NK-92 treated with Interleukin-12 subunit alpha and Interleukin-12 subunit beta, amount 100 ng/mL, for 24 hours (cell line): ENCODE results near the gene SPATA18.
"Not testable (repeated sequence)": the region's sequence is repeated elsewhere in the genome, so short reads cannot be mapped to it uniquely, and the experiment has no call there.

Experiments used
- DNase-seq: peaks from one replicate; lab custom pipeline; 2025; lab: John Stamatoyannopoulos, UW

Gene SPATA18

DNA sequence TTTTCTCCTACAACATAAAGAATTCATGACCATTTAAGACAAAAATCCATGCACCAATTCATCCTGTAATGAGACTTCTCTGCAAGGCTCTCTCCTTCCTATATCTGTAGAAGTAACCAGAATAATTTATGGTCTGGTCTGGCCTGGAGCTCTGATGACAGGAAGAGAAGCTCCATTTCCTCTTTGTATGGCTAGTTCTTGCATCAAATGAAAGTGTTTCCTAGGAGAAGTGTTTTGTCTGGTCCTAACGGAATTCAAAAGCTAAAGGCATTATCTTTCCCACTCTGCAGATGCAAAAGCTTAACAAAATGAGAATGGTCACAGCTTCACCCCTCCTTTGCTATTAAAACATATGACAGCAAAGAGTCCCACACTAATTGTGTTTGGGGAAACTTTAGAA lies 55.1 kb downstream of the SPATA18 start:
- no peak for DNase-seq

DNA sequence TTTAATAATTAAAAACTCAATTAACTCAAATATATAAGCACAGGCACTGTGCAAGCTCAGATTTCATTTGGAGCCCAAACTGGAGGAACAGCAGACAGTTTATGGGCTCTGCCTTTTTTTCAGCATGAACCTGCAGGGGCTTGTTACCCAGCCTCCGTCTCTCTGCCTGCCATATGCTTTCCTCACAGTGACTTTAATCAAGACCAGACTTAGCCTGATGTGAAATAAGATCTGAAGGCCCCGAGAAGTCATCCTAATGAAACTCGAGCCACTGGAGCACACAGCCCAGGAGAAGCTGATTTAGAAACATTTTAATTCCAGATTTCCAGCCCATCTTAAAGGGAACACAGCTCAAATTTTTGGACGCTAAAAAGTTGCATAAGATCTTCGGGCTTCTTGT lies 55.6 kb downstream of the SPATA18 start:
- no peak for DNase-seq

DNA sequence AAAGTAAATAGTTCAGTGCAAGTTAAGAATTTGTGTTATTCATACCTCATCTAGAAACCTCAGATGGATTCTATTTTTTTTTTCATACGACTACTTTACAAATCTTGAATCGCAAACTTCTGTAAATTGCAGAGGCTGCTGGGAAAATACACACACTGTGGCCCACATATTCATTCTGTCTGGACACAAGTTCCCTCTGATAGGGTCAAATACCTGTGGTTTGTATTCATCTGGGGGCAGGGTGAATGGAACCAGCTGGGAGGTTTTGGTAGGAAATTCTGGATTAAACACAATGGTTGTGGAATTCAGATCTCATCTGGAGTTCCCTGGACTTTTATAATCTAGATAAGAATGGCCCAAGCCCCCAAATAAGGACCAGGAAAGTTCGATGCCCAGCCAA lies 56.2 kb downstream of the SPATA18 start:
- DNase-seq: no peak

DNA sequence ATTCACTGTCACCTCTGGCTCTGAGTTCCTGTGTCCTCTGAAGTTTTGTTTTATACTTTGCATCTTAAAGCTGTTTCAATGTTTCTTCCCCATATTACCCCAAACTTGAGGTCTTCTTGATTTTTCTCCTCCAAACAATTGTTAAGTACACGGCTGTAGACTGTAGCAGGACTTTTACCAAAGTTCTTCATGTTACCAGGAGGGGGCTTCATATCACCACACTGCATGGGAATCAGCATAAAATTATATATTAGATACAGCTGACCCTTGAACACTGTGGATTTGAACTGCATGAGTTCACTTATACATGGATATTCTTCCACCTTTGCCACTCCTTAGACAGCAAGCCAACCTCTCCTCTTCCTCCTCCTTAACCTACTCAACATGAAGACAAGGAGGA lies 56.6 kb downstream of the SPATA18 start:
- no peak for DNase-seq

DNA sequence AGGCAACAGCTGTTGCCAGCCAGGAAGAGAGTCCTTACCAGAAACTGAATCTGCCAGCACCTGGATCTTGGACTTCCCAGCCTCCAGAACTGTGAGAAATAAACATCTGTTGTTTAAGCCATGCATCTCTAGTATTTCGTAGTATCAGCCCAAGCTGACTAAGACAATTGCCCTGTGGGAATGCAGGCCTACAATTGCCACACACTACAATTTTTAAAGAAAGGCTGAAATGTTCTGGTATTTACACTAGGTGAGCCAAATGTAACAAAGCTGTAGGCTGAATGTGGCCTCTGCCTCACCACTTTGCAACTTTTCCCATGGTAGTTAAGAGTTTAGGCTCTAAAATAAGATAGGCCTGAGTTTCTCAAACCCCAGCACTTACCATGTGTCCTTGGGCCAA lies 59.1 kb downstream of the SPATA18 start:
- DNase-seq: no peak

DNA sequence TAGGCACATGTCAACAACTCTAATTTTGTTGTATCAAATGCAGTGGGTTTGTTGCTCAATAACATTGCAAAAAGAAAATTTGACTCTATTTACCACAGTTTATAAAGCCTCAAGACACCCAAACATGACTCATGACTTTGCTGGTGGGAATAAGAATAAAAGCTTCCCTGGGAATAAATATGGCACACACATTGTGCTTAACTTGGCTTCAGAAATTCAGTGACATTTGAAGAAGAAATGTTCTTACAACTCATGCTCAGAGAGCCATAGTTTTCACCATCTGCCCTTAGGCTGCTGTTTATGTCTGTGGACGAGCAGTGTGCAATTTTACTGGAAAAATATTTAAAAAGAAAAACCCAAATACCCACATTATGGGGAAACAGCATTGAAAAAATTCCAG lies 60.9 kb downstream of the SPATA18 start:
- no peak for DNase-seq

DNA sequence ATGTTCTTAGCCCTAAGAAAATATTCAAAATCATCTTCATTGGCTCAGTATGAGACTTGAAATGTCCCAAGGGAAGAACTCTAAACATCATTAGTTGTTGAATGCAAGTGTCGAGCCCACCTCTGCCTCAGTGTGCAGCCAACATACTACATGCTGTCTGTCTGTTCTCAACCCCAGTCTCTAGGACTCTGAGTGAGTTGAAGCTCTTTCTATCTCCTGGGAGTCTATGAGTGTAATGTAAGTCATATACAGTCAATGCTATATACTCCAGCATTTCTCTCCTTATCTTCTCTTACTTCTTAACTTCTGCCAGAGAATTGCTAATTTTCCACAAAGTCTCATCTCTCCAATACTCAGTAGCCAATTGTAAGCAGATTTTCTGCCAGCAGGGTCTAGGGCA lies 61.3 kb downstream of the SPATA18 start:
- no peak for DNase-seq

DNA sequence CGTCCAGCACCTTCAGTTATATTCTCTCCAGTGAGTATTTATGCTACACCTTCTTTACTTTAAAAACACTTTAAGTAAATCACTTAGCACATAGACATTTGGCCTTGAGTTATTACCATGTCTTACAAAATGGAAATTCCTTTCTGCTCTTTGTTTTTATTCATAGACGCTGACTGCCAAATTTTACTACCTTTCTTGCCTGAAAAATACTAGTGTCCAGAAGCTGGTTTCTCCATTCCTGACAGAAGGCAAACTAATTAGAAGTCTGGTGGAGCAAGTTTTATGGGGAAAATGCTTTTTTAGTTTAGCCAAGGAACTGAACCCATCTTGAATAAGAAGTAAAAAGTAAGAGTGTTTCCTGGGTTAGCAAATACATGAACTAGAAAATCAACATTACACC lies 65.5 kb downstream of the SPATA18 start:
- DNase-seq: no peak

DNA sequence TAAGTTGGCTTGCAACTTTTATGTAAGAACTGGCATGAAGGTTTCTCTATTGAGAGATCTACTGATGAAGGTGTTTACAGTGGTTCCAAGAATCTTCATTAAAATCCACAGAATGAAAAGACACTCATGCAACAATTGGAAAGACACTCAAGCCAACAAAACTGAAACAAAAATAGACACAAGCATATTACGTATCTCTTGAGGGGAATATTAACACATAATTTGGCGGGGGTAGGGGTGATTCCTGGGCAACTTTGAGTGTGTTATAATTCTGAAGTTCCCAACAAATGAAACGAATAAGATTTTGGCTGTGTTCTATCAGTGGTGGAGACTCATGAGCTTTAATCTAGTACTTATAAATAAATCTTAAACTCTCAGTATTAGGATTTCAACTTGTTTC lies 75.1 kb downstream of the SPATA18 start:
- DNase-seq: no peak

DNA sequence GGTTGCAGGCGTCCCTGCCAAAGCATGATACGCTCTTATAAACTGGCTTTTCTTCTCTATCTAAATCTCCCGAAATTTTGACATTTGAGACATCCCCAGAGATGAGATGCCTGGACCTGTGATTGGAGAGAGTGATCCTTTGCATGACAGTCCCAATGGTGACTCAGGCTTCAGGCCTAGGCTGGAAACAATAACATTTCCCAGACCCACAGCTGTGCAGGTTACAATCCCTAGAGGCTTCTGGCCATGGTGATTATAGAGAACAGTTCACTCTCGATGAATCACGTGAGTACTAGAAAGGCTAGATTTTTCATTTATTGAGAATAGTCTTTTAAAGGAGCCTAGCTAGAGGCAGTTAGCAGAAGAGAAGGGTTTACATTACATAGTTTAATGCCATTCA lies 75.9 kb downstream of the SPATA18 start:
- DNase-seq: no peak

DNA sequence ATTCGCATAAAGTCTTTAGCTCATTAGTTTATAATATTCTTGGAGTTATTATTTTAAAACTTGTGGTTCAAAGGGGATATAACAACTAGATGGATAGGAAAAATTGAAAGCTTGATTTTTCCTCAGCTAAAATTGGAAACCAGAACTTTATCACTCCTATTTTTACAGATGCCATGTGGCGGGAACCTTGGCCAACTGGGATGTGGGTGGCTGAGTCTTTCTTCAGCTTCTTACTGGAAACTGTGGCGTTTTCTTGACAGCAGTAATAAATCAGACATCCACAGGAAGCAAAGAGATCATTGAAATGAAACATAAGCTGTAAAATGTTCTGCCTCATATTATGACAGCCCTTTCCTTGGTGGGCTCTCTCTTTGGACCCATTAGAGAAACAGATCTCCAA lies 84.1 kb downstream of the SPATA18 start:
- no peak for DNase-seq

DNA sequence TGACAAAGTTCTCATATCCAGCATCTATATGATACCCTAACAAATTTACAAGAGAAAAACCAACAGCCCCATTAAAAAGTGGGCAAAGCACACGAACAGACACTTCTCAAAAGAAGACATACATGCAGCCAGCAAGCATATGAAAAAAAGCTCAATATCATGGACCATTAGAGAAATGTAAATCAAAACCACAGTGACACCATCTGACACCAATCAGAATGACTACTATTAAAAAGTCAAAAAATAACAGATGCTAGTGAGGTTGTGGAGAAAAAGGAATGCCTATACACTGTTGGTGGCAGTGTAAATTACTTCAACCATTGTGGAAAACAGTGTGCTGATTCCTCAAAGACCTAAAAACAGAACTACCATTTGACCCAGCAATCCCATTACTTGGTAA lies 86.0 kb downstream of the SPATA18 start:
- not testable (repeated sequence) for DNase-seq

DNA sequence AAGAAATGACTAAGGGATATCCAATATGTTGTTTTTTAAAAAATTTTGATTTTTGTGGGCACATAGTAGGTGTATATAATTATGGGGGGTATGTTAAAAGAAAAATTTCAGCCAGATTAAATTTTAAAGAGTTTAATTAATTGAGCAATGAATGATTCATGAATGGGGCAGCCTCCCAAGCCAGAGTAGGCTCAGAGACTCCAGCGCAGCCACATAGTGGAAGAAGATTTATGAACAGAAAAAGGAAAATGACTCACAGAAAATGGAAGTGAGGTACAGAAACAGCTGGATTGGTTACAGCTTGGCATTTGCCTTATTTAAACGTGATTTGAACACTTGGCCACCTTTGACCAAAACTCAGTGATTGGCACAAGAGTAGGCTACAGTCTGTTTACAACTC lies 91.7 kb downstream of the SPATA18 start:
- DNase-seq: no peak

DNA sequence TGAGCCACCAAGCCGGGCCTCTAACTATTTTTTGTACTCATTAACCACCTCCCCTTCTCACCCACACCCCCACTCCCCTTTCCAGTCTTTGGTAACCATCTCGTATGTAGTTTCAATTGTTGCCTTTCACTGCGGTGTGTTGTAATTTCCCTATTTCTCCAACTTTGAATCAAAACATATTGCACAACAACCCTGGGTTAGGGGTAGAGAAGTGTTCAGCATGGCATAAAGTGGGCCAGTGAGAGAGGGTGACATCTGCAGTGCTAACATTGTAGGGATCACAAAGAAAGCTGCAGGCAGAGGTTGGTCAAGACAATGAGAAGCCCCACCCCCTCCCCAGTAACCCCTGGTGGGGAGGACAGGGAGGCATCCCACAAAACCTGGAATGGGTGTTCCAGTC lies 92.7 kb downstream of the SPATA18 start:
- no peak for DNase-seq

DNA sequence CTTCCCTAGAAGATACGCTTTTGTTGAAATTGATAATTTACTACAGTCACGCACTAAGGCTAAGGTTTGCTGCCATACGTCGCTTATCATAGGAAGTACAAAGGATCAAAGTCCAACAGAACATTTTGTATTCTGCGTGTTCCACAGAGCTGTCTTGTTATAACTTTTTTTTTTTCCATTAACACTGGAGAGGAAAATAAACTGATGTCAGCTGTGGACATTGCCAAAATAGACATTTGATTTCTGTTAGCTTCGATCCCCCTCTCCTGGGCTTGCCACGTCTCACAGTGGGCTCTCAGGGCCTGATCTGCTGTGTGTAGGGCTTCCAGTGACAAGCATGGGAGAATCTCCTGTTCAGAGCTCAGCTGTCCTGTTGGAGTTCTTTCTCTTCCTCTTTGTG lies 93.3 kb downstream of the SPATA18 start:
- no peak for DNase-seq
